Breast epithelium (tissue), 3 donors: ENCODE data around the gene MIEF1.
"Not testable (repeated sequence)": the region's sequence is repeated elsewhere in the genome, so short reads cannot be mapped to it uniquely, and the experiment has no call there.

Source experiments
- POLR2A ChIP-seq: fragments of 450-650 bp; IDR thresholded peaks from one replicate; pipeline ENCODE4 v1.6.1; 2016; ENCODE audit warnings: antibody characterized with exemption, mild to moderate bottlenecking, moderate library complexity
- TF ChIP-seq, protein P1 (sequence below), 3 donors: fragments of 450-650 bp; IDR thresholded peaks; one replicate each; pipeline ENCODE4 v1.5.1; 2016 to 2017; ENCODE audit warnings: antibody characterized with exemption in 3 of 3, mild to moderate bottlenecking in 3 of 3, moderate library complexity in 3 of 3

GRCh38 chr22:39507021-39507420 is 4.9 kb downstream of the MIEF1 start:
- TF ChIP-seq POLR2A: not testable (repeated sequence)
- TF ChIP-seq, protein P1, sequence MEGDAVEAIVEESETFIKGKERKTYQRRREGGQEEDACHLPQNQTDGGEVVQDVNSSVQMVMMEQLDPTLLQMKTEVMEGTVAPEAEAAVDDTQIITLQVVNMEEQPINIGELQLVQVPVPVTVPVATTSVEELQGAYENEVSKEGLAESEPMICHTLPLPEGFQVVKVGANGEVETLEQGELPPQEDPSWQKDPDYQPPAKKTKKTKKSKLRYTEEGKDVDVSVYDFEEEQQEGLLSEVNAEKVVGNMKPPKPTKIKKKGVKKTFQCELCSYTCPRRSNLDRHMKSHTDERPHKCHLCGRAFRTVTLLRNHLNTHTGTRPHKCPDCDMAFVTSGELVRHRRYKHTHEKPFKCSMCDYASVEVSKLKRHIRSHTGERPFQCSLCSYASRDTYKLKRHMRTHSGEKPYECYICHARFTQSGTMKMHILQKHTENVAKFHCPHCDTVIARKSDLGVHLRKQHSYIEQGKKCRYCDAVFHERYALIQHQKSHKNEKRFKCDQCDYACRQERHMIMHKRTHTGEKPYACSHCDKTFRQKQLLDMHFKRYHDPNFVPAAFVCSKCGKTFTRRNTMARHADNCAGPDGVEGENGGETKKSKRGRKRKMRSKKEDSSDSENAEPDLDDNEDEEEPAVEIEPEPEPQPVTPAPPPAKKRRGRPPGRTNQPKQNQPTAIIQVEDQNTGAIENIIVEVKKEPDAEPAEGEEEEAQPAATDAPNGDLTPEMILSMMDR (IDR thresholded peaks at IDR 0.05): not testable (repeated sequence)
